UCSD-AML1 (cell line): ENCODE results near the gene POLR2J3.
"Not testable (repeated sequence)": the region's sequence is repeated elsewhere in the genome, so short reads cannot be mapped to it uniquely, and the experiment has no call there.

Source experiments
- DNase-seq: peaks from one replicate; lab custom pipeline; 2025; ENCODE audit not compliant: unreplicated experiment; lab: John Stamatoyannopoulos, UW

Gene POLR2J3

DNA sequence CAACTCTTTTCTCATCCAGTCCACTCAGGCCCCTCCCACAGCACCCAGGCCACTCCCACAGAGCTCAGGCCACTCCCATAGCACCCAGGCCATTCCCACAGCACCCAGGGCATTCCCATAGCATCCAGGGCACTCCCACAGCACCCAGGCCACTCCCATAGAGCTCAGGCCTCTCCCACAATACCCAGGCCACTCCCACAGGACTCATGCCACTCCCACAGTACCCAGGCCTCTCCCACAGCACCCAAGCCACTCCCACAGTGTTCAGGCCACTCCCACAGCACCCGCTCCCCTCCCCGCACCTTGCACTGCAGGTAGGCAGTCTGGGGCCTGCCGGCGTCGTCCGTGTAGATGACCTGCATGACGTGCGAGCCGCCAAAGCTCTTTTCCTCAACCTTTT, 17.5 kb upstream of the POLR2J3 start:
- not testable (repeated sequence) for DNase-seq

DNA sequence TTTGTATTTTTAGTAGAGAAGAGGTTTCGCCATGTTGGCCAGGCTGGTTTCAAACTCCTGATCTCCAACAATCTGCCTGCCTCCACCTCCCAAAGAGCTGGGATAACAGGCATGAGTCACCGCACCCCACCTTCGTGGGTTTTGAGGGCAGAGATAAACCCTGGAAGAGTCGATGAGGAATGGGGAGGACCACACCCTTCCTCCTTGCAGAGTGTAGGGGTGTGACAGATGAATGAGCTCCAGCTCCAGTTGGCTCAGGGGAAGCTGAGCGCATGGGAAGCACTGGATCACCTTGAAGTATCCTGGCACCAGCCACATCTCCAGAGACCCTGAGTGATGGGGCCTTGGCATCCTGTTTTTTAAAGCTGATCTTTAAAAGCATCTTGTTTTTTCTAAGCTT, 11.1 kb upstream of the POLR2J3 start:
- not testable (repeated sequence) for DNase-seq

DNA sequence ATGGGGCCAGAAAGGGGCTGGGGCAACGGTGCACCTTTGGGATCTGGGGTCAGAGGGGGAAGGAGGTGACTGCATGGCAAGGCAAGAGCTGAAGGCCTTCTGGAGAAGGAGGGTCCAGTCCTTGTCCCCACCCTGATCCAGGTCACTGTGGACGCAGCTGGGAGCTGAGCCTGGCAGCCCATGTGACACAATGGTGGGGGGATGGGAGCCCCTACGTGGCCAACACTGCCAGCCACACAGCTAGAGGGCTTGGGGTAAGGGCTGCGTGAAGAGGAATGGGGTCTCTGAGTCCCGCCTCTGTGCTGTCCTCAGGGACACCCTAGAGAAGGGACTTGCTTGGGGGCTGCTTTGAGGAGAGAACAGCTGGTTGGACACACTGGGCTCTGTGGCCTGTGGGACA, 9.3 kb upstream of the POLR2J3 start:
- DNase-seq = not testable (repeated sequence)

DNA sequence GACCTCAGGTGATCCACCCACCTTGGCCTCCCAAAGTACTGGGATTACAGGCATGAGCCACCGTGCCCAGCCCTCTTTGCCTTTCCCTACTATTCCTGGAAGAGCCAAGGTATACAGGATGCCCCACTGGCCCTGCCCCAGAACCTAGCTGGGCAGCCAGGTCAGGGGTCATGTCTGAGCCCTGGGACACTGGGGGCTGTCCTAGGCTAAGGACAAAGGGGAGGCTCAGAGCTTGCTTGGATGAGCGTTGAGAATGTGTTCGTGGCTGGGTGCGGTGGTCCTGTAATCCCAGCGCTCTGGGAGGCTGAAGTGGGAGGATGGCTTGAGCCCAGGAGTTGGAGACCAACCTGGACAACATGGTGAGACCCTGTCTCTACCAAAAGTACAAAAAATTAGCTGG, 6.1 kb upstream of the POLR2J3 start:
- not testable (repeated sequence) for DNase-seq

DNA sequence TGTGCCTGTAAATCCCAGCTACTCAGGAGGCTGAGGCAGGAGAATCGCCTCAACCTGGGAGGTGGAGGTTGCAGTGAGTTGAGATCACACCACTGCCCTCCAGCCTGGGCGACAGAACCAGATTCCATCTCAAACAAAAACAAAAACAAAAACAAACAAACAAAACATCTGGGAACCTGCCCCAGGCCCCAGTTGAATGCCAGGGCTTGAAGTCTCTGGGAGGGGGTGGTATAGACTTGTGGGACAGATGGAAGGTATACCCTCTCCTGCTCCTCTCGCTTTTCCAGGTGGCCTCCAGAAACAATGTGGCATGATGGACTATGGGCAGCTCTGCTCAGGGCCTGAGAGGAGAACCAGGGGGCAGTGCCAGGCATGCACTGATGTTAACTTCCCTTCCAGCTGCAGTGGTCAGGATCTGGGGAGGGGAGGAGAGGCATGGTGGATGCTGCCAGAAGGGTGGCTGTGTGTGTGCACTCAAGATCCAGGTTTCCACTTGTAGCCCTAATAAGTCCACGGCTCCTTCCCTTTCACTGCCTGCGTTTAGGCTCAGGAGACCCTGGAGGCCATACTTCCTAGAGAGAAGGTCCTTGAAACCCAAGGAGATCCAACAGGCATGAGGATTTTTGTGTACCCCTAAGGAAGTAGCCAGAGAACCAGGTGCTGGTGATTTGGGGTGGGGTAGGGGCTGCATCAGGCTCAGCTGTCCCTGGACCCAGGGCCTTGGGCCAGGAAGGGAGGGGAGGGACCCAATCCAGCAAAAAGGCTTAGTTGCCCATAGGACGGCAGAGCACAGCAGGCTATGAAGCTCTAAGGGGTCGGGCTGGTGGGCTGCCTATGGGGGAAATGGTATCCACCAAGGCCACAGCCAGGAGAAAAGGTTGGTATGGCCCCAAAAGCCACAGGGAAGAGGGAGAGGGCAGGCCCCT, 5.2 kb upstream of the POLR2J3 start:
- not testable (repeated sequence) for DNase-seq

DNA sequence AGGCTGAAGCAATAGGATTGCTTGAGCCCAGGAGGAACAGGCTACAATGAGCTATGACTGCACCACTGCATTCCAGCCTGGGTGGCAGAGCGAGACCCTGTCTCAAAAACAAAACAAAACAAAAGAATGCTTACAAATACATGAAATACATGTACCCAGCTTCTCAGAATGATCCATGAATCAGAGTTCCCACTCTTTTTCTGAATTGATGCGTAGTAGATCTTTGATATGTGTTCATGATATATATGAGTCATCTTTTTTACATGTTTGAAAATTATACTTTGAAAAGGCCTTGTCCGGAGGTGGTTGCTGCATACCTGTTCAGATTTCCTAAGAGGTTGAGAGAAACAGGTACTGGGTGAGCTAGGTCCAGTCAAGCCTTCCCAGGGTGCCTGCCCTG, 4.0 kb upstream of the POLR2J3 start:
- DNase-seq = not testable (repeated sequence)

DNA sequence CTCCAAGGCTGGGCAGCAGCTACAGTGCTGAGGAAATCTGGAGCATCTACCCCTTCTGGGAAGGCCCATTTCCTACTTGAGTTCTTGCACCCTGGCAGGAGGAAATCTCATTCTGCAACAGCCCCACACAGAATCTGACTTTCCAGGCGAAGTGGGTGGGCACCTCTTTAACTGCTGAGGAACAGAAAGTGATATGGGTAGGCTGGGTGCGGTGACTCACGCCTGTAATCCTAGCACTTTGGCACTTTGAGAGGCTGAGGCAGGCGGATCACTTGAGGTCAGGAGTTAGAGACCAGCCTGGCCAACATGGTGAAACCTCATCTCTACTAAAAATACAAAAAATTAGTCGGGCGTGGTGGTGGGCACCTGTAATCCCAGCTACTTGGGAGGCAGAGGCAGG, 2.2 kb upstream of the POLR2J3 start:
- not testable (repeated sequence) for DNase-seq

DNA sequence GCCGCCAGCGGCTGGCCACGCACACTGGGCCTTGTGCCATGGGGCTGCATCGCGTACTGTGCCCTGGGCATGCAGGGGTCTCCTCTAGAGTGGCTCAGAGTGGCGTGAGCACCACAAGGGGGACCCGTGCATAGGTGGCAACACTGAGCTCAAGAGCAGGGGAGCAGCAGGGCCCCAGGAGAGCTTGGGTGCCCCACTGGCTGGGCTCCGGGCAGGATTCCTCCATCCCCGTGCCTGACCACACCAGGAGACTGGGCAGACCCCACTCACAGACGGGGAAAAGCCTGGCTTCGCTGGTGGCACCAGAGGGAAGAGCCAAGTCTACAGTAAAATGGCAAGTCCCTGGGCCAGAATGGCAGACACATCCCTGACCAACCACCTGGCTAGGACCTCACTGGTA, 3.8 kb downstream of the POLR2J3 start:
- not testable (repeated sequence) for DNase-seq

DNA sequence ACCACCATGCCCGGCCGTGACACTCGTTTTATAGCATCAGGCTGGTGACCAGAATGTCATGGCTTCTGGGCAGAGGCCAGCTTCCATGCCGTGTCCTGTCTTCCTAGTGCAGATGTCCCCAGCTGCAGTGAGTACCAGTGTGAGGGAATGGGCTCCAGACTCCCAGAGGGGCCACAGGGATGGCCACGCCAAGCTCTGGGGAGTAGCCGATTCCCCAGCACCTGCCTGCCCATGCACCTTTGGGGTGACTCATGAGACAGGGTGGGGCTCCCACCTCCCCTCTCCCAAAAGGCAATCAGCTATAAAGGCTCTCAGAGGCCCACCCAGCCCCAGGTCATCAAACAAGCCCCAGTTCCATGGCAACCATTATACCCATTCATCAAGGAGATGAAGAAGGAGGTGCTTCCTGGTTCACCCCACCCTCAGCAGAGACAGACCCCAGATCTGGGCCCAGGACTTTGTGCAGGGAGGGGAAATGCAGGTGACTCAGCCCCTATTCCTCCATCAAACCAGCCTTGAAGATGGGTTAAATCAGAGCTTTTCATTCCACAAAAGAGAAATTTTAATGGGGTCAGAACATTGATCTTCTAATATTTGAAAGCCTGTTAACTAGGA, 21.5 kb downstream of the POLR2J3 start, which contains the start of gene SPDYE2:
Gene SPDYE2, plus strand, starts transcription at position 419 of the 615 bp plus-strand sequence. CDS start 2,030 bp downstream, outside the sequence.
- DNase-seq = not testable (repeated sequence)

DNA sequence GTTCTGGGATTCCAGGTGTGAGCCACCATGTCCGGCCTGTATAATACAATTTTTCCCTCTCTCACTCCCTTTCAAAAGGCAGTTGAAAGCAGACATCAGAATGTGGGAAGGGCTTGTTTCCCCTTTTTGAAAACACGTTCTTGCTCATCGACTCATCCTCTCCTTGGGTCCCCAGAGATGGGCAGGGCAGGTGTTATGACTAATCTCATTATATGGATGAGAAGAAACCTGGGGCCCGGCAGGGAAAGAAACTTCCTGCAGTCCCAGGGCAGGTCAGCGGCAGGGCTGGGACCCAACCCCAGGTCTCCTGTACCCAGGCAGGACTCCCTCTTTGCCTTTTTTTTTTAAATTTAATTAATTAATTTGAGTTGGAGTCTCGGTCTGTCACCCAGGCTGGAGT, 26.0 kb downstream of the POLR2J3 start:
- not testable (repeated sequence) for DNase-seq

DNA sequence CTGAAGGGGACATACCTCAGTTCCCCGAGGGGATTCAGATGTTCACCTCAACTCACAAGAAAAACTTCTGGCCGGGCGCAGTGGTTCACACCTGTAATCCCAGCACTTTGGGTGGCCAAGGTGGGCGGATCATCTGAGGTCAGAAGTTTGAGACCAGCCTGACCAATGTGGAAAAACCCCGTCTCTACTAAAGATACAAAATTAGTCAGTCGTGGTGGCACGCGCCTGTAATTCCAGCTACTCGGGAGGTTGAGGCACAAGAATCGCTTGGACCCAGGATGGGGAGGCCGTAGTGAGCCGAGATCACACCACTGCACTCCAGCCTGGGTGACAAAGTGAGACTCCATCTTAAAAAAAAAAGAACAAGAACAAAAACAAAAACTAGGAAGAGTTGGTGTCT, 27.1 kb downstream of the POLR2J3 start:
- DNase-seq = not testable (repeated sequence)

DNA sequence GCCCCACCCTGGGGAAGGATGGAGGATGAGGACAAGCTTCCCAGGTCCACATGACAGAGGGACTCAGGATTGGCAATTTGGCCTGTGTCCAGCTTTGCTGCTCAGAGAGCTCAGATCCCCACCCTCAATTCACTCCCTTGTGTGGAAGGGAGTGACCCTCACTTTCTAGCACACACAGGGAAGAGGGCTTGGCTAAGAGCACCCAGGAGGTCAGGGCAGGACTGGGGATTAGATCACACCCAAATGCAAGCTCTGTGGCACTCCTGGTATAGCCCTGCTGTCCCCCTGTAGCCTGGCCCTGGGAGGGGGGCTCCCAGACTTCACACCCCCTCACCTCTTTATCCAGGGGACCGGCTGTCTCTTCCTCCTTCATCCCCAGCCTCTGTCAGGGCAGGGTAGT, 28.0 kb downstream of the POLR2J3 start:
- not testable (repeated sequence) for DNase-seq

DNA sequence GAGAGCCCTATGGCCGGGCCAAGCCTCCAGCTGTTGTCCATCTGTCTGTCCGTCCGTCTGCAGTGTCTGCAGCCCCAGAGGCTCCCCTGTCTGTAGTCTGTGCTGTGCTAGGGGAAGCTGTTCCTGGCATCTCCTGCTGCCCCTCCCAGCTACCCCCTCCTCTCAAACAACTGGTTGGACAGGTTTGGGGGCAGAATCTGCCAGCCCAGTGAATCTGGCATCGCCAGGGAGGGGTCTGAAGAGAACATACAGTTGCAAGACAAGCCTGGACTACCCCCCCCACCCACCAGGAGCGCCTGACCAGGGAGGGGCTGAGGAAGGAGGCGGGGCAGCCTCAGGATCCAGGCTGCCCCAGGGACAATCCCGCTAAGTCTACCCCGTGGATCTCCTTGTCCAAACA, 28.8 kb downstream of the POLR2J3 start, which contains the start of gene UPK3BL2:
Gene UPK3BL2, minus strand, starts transcription at position 101 of the 400 bp plus-strand sequence. Its CDS starts 60 bp downstream, at position 41.
- not testable (repeated sequence) for DNase-seq

DNA sequence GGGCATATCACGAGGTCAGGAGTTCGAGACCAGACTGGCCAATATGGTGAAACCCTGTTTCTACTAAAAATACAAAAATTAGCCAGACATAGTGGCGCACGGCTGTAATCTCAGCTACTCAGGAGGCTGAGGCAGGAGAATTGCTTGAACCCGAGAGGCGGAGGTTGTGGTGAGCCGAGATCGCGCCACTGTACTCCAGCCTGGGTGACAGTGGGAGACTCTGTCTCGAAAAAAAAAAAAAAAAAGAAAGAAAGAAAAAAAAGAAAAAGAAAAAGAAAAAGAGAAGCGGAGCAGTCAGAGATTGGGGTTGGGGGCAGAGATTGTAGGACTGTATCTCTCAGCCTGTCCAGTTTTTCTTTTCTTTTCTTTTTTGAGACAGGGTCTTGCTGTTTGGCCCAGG, 29.6 kb downstream of the POLR2J3 start:
- not testable (repeated sequence) for DNase-seq

DNA sequence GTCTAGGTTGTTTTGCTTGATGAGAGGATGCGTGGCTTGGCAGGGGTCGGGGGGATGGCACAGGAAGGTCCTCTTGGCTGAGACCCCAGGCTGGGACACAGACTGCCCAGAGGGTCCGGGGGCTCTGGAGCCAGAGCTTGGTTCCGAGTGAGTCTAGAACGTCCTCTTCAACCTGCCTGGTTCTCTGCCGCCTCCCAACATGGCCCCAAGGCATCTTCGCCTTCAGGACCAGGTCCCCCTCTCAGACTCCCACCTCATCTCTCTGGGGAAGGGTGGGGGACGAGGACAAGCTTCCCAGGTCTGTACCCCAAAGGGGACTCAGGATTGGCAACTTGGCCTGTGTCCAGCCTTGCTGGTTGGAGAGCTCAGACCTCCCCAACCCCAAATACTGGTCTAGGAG, 30.3 kb downstream of the POLR2J3 start:
- DNase-seq = not testable (repeated sequence)

DNA sequence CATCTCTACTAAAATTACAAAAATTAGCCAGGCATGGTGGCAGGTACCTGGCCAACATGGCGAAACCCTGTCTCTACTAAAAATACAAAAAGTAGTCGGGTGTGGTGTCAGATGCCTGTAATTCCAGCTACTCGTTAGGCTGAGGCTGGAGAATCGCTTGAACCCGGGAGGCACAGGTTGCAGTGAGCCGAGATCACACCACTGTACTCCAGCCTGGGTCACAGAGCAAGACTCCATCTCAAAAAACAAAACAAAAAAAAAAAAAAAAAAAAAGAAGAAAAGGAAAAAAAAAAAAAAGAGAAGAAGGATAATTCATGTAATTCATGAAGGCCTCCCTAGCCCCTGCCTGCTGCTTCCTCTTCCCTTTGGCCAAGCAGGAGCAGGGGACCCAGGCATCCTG, 31.8 kb downstream of the POLR2J3 start:
- DNase-seq = not testable (repeated sequence)

DNA sequence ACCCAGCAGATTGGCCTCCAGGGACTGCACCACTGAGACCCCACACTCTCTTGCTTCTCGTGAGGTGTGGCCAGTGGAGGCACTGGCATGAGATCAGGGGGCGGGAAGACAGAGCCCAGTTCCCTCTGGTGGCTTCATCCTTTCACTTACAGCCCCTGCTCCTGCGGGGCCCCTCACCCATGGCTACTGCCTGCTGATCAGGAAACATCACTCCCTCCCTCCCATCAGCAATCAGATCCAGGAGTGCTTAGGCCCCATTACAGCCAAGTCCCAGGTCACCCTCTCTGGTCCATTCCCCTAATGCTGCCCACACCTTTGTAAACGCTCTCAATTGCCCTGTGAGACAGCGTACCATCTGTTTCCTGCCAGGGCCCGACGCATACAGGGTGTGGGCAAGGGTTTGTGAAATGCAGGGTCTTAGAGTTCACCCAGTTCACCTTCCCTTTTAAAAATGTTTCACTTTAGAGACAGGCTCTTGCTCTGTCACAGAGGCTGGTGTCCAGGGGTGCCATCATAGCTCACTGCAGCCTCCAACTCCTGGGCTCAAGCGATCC, 37.2 kb downstream of the POLR2J3 start:
- DNase-seq = not testable (repeated sequence)

DNA sequence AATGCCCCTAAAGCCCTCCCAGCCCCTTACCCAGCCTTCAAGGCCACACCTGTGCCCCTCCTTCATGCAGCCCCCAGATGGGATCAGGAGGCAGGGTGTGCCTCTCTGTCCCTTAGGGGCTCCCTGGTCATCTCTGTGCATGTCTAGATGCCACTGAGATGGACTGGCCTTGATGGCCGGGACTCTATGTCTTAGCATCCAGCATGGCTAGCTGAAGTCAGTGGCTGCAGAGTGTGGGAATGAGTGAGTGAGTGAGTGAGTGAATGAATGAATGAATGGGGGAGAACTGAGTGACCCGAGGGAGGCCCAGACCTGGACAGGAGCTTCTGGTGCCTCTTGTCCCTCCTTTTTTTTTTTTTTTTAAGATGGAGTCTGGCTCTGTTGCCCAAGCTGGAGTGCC, 40.3 kb downstream of the POLR2J3 start:
- not testable (repeated sequence) for DNase-seq

DNA sequence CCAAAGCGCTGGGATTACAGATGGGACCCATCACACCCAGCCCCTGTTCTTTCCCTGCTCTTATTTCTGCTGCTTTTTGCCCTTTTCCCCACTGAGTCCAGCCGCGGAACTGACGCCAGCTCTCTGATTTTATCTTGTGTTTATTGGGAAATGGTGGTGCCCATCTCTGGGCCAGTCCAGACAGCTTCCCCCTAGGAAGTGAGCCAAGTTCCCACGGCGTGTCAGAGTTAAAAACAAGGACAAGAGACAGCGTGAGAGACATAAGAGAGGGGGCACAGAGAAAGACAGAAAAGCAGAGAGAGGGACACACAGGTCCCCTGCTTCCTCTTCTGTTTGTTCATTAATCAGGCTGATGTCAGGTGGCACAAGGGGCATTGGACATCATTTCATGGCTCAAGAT, 40.8 kb downstream of the POLR2J3 start:
- not testable (repeated sequence) for DNase-seq

DNA sequence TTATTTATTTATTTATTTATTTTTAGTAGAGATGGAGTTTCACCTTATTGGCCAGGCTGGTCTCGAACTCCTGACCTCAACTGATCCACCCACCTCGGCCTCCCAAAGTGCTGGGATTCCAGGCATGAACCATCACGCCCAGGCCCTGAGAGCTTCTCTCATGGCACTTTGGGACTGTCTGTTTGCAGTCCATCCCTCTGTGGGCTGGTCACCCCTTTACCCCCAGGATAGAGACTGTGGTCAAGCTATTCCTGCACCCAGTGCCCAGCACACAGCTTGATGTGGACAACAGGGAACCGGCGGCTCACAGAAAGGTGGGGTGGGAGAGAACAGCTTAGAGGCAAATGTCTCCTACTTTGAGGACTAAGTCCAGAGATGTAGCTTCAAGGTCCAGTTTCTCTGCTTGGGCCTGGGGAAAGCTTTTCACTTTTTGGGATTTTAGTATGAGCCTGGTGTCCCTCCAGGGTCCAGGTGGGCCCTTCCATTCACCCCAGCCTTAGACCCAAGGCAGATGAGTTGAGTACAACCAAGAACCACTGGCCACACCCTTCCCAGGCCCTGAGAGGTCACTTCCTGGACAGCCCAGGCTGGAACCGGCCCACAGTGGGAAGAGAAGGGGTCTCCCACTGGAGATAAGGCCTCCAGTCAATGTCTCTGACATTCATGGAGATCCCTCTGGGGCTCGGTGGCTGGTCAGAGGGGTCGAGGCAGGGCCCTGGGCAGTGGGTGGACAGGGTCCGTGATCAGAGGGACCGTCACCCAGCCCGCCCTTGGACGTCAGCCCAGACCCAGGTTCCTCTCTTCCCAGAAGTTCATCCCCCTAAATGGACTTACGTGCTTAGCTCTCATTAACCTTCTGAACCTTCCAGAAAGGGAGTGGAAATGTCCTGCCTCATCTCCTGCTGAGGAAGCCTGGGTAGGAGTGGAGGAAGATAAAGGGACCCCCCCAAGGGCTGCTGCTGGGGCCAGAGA, 44.3 kb downstream of the POLR2J3 start:
- DNase-seq = not testable (repeated sequence)
